Endodermal cell (in vitro differentiated cells): ENCODE measurements around the gene SRSF2. TPM values are rescaled to one million over a fixed set of nuclear protein-coding genes. Genes with fewer than 3 reads are reported as not detected.
"Not testable (repeated sequence)": the region's sequence is repeated elsewhere in the genome, so short reads cannot be mapped to it uniquely, and the experiment has no call there.

ENCODE experiments used
- DNase-seq: peaks from one replicate; pipeline ENCODE4 v3.0.0-alpha.2; 2017
- H3K27ac ChIP-seq: 2 replicates; pipeline ENCODE4 v1.5.1; 2013; ENCODE audit warnings: mild to moderate bottlenecking, low read depth, low read length, moderate library complexity
- H3K27me3 ChIP-seq: 2 replicates; pipeline ENCODE4 v1.6.1; 2013; ENCODE audit warnings: mild to moderate bottlenecking, low read length, moderate library complexity; ENCODE audit not compliant: insufficient read depth, control insufficient read depth, poor library complexity, severe bottlenecking
- H3K36me3 ChIP-seq: 2 replicates; pipeline ENCODE4 v1.7.0; 2013; ENCODE audit warnings: mild to moderate bottlenecking, low read length, moderate library complexity; ENCODE audit not compliant: control insufficient read depth, insufficient read depth
- H3K4me1 ChIP-seq: one replicate; pipeline ENCODE4 v1.7.0; 2013; ENCODE audit warnings: low read length; ENCODE audit not compliant: control insufficient read depth, insufficient read depth
- H3K4me3 ChIP-seq: 2 replicates; pipeline ENCODE4 v1.5.1; 2013; ENCODE audit warnings: mild to moderate bottlenecking, low read length, moderate library complexity
- H3K9ac ChIP-seq: 2 replicates; pipeline ENCODE4 v1.6.1; 2013; ENCODE audit warnings: mild to moderate bottlenecking, low read length, moderate library complexity; ENCODE audit not compliant: poor library complexity, severe bottlenecking; ENCODE audit errors: extremely low read depth
- H3K9me3 ChIP-seq: 2 replicates; pipeline ENCODE4 v1.6.1; 2013; ENCODE audit warnings: mild to moderate bottlenecking, low read length, moderate library complexity; ENCODE audit not compliant: control insufficient read depth
- H3K27ac Mint-ChIP-seq: 2 replicates; pipeline ENCODE4 v1.8.0; 2020; ENCODE audit warnings: mixed read lengths
- H3K27me3 Mint-ChIP-seq: 2 replicates; pipeline ENCODE4 v1.8.0; 2021; ENCODE audit warnings: mild to moderate bottlenecking, mixed read lengths; ENCODE audit not compliant: insufficient read depth
- H3K36me3 Mint-ChIP-seq: 2 replicates; pipeline ENCODE4 v1.8.0; 2020; ENCODE audit warnings: low read depth, mixed read lengths
- H3K4me1 Mint-ChIP-seq: 2 replicates; pipeline ENCODE4 v1.8.0; 2020; ENCODE audit warnings: mixed read lengths
- H3K4me3 Mint-ChIP-seq: 2 replicates; pipeline ENCODE4 v1.8.0; 2020; ENCODE audit warnings: mild to moderate bottlenecking, moderate library complexity, mixed read lengths
- H3K9me3 Mint-ChIP-seq: 2 replicates; pipeline ENCODE4 v1.8.0; 2020; ENCODE audit warnings: mild to moderate bottlenecking, mixed read lengths
- CTCF ChIP-seq: fragments of 200-600 bp; sonication (generic); conservative IDR thresholded peaks from 2 replicates; pipeline ENCODE4 v1.5.0; 2021; ENCODE audit warnings: antibody characterized with exemption, mild to moderate bottlenecking
- WGBS, 2 experiments: methylation state at CpG; one replicate each; pipeline versions ENCODE4 v1.1.5 to v1.1.7; 2013; ENCODE audit warnings: missing lambda C conversion rate in 2 of 2, mixed read lengths in 1 of 2; ENCODE audit not compliant: insufficient coverage in 1 of 2, insufficient read length in 1 of 2; 5-methylcytosine and 5-hydroxymethylcytosine counted together
- total RNA-seq, 2 donors: library from RNA; stranded (reverse); fragmentation: NEBNext Ultra II Directional in 1 of 2; extraction: Animal tissue kit (Norgen Biotek cat#: 25700) in 1 of 2; gene quantifications; 2 replicates in 1 of 2; 3 replicates in 1 of 2; pipeline ENCODE4 v1.2.1, GENCODE V29; 2021

The SRSF2 gene
- total RNA-seq, 2 donors from 2014 or later, result 255 to 307 TPM

- peak overlapping the region; percentile 92 for H3K27ac Mint-ChIP-seq
- Histone ChIP-seq H3K27me3 (no peaks in the 10 kb centered on the region), H3K4me1 (no peaks in the 10 kb centered on the region), H3K4me3 (peak overlapping the region; percentile 89), H3K27ac (peak overlapping the region; percentile 82), H3K9ac (peak overlapping the region; percentile 80), H3K9me3 (no peaks in the 10 kb centered on the region), H3K36me3 (peaks cover 39% of the 10 kb centered on the region)
- no peaks in the 10 kb centered on the region for H3K27me3 Mint-ChIP-seq
- peaks cover 50% of the 10 kb centered on the region for H3K36me3 Mint-ChIP-seq
- H3K9me3 Mint-ChIP-seq, result no peaks in the 10 kb centered on the region
- no peak for DNase-seq
- TF ChIP-seq CTCF, result no peak
- 16 to 23% methylated on average over 27 to 38 of the region's 38 CpGs for WGBS, 2 experiments
- H3K4me3 Mint-ChIP-seq, result peak overlapping the region; percentile 87
- peaks cover 5% of the 10 kb centered on the region for H3K4me1 Mint-ChIP-seq
These were observed 11.4 kb downstream of the SRSF2 start for GRCh38 chr17:76725580-76726230.

DNA sequence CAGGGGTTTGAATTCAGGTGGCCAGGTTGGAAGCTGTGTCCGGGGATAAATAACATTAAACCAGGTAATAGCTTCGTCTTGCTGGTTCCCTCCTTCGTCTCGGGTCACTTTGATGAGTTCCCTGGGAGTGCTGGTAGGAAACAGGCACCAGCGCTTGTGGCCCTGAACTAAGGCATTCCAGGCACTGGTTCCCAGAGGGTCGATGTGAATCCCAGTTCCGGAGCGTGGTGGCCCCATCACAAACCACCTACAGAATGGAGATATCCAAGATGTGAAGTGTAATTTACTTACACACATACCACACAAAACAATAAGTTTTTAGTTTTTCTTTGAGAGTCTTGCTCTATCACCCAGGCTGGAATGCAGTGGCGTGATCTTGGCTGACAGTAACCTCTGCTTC, 13.3 kb downstream of the SRSF2 start:
- Histone ChIP-seq H3K36me3 (peaks cover 57% of the 10 kb centered on the region), H3K4me1 (no peaks in the 10 kb centered on the region), H3K9ac (no peak overlapping the region), H3K9me3 (no peaks in the 10 kb centered on the region), H3K27me3 (no peaks in the 10 kb centered on the region), H3K27ac (no peak overlapping the region), H3K4me3 (no peak overlapping the region)
- Mint-ChIP-seq H3K9me3 (no peaks in the 10 kb centered on the region), H3K27ac (no peak overlapping the region), H3K27me3 (no peaks in the 10 kb centered on the region), H3K4me1 (peaks cover 5% of the 10 kb centered on the region), H3K4me3 (no peak overlapping the region), H3K36me3 (peaks cover 57% of the 10 kb centered on the region)
- TF ChIP-seq CTCF, result no peak
- DNase-seq, result no peak
- 96 to 97% methylated on average over 3 to 9 of the region's 9 CpGs for WGBS, 2 experiments

- H3K27me3 Mint-ChIP-seq, H3K9me3 Mint-ChIP-seq, H3K4me3 Mint-ChIP-seq, H3K27me3 ChIP-seq, H3K4me3 ChIP-seq, H3K4me1 Mint-ChIP-seq, H3K9me3 ChIP-seq, H3K4me1 ChIP-seq, H3K27ac ChIP-seq, H3K27ac Mint-ChIP-seq, H3K9ac ChIP-seq, DNase-seq: not testable (repeated sequence)
- H3K36me3 Mint-ChIP-seq, result peaks cover 66% of the 10 kb centered on the region
- 97% methylated on average over 5 to 8 of the region's 8 CpGs for WGBS, 2 experiments
- H3K36me3 ChIP-seq, result peaks cover 66% of the 10 kb centered on the region
These were observed 14.2 kb downstream of the SRSF2 start for GRCh38 chr17:76722977-76723376.

- no peak for TF ChIP-seq CTCF
- 95% methylated on average over 6 to 8 of the region's 8 CpGs for WGBS, 2 experiments
- no peaks in the 10 kb centered on the region for H3K4me1 ChIP-seq
- no peaks in the 10 kb centered on the region for H3K27me3 ChIP-seq
- Mint-ChIP-seq H3K4me1 (peaks cover 5% of the 10 kb centered on the region), H3K9me3 (no peaks in the 10 kb centered on the region), H3K36me3 (peaks cover 68% of the 10 kb centered on the region), H3K27ac (no peak overlapping the region), H3K4me3 (no peak overlapping the region), H3K27me3 (no peaks in the 10 kb centered on the region)
- H3K9ac ChIP-seq, result no peak overlapping the region
- no peaks in the 10 kb centered on the region for H3K9me3 ChIP-seq
- no peak for DNase-seq
- H3K27ac ChIP-seq, result no peak overlapping the region
- H3K4me3 ChIP-seq, result no peak overlapping the region
- H3K36me3 ChIP-seq, result peaks cover 70% of the 10 kb centered on the region
These were observed 14.9 kb downstream of the SRSF2 start for GRCh38 chr17:76722279-76722678.
